NCI-H187 treated with DMSO at 0.1 percent for 48 hours (cell line): ENCODE measurements around the gene USP10.

Experiments used
- DNase-seq: peaks from one replicate; lab custom pipeline; 2025; lab: John Stamatoyannopoulos, UW

USP10 gene, protein sequence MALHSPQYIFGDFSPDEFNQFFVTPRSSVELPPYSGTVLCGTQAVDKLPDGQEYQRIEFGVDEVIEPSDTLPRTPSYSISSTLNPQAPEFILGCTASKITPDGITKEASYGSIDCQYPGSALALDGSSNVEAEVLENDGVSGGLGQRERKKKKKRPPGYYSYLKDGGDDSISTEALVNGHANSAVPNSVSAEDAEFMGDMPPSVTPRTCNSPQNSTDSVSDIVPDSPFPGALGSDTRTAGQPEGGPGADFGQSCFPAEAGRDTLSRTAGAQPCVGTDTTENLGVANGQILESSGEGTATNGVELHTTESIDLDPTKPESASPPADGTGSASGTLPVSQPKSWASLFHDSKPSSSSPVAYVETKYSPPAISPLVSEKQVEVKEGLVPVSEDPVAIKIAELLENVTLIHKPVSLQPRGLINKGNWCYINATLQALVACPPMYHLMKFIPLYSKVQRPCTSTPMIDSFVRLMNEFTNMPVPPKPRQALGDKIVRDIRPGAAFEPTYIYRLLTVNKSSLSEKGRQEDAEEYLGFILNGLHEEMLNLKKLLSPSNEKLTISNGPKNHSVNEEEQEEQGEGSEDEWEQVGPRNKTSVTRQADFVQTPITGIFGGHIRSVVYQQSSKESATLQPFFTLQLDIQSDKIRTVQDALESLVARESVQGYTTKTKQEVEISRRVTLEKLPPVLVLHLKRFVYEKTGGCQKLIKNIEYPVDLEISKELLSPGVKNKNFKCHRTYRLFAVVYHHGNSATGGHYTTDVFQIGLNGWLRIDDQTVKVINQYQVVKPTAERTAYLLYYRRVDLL

GRCh38 chr16:84699712-84700445 lies at the start of gene USP10:
Gene USP10, plus strand, starts transcription at chr16:84700000. Its CDS starts 91 bp downstream, at chr16:84700091.
- no peak for DNase-seq

- DNase-seq: no peak
Observed at GRCh38 chr16:84650062-84650991, 49.5 kb upstream of the USP10 start.

- no peak for DNase-seq
Observed at GRCh38 chr16:84652566-84652965, 47.2 kb upstream of the USP10 start.

GRCh38 chr16:84654238-84654637 lies 45.6 kb upstream of the USP10 start:
- no peak for DNase-seq

DNA sequence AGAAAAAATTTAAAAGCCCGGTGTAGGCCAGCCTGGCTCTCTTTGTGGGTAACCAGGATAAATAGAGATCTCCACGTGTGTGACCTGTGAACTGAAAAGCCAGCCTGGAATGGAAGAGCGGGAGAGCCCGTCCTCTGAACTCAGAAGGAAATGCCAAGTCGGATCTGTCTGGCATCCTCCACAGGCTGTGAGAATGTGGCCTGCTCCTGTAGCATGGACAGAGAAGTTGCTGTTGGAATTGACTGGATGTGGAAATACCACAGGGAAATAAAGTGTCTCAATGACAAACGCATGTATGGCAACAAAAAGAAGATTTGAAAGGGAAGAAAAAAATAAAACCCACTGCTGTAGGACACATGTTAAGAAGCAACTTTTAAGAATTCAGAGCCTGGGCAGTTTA lies 44.8 kb upstream of the USP10 start:
- no peak for DNase-seq

DNA sequence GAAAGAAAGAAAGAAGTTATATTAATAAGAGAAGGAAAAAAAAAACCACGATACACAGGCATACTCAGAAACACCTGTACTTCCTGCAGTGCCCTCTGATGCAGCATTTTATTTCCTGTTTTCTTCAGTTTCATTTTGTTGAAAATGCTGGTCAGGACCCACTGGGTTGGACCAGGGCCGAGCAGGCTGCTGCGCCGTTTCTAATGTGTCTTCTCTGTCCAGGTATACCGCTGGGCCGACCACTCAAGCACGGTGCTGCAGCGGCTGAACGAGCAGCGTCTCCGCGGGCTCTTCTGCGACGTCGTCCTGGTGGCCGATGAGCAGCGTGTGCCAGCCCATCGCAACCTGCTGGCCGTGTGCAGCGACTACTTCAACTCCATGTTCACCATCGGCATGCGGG lies 43.2 kb upstream of the USP10 start:
- no peak for DNase-seq

- no peak for DNase-seq
Observed at GRCh38 chr16:84657229-84657837, 42.5 kb upstream of the USP10 start.

DNA sequence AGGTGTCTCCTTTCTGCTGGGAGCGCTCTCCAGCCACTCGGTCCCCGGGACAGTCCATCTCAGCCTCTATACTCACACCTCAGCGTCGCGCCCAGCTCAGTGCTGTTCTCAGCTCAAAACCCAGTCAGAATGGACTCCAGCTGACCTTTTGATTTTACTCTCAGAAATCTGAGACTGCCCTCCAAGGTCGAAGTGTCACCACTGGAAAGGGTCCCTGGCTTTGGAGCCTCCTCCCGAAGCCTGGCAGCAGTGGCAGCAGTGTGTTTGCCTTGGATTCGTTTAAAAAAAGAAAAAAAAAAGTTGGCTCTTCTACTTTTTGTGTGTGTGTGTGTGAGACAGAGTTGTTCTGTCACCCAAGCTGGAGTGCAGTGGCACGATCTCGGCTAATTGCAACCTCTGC lies 41.1 kb upstream of the USP10 start:
- no peak for DNase-seq

GRCh38 chr16:84659656-84660300 lies 40.0 kb upstream of the USP10 start:
- DNase-seq: no peak

DNA sequence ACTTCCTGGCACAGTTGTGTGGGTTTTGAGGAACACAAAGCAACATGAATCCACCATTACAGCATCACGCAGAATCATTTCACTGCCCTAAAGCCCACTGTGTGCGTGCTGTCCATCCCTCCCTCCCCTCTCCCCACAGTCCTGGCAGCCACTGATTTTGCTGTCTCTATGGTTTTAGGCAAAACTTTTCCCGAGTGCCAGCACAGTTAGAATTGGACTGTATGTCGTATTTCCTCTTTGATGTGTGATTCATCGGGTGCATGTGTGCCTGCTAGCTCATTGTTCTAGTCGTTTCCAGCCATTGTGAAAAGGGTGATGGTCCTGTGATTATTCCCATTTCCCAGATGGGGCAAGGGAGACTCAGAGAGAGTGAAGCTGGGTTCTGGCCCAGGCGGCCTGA lies 38.8 kb upstream of the USP10 start:
- DNase-seq: no peak

DNA sequence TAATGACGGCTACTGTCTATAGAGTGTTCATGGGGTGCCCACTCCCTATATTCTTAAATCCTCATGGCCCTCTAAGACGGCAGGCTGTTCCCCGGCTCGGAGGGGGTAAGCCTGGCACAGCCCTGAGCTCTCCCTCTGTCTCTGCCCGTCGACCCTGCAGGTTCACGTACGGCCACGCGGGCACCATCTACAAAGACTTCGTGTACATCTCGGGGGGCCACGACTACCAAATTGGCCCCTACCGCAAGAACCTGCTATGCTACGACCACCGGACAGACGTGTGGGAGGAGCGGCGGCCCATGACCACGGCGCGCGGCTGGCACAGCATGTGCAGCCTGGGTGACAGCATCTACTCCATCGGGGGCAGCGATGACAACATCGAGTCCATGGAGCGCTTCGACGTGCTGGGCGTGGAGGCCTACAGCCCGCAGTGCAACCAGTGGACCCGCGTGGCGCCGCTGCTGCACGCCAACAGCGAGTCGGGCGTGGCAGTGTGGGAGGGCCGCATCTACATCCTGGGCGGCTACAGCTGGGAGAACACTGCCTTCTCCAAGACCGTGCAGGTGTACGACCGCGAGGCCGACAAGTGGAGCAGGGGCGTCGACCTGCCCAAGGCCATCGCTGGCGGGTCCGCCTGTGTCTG lies 38.3 kb upstream of the USP10 start:
- no peak for DNase-seq

- DNase-seq: no peak
Observed at GRCh38 chr16:84662471-84662870, 37.3 kb upstream of the USP10 start.

DNA sequence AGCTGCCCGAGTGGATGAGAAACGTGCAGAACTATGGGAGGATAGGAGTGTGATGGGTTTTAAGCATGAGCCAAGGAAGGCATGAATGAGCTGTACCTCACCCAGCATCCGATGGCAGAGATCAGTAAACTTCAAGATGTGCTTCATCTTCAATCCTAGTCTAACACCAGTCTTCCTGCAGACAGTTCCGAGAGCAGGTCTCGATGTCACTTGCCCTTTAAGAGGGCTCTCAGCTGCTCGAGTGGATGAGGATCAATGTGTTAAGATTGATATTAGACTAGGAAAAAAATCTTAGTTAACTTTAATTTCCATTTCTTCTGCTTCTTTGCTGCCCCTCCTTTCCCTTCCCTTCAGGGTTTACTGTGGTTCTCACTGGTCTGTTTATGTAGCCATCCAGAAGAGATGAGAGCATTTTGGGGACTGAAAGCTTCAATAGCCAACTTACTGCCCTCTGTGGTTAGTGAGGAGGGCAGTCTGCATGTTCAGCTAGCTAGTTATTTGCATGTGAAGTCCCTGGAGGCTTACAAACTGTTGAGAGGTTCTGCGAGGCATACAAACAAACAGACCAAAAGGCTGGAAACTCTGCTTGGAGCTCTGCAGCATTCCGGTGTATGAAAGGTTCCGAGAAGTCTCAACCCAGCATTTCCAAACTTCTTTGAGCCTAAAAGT lies 36.2 kb upstream of the USP10 start:
- no peak for DNase-seq

DNA sequence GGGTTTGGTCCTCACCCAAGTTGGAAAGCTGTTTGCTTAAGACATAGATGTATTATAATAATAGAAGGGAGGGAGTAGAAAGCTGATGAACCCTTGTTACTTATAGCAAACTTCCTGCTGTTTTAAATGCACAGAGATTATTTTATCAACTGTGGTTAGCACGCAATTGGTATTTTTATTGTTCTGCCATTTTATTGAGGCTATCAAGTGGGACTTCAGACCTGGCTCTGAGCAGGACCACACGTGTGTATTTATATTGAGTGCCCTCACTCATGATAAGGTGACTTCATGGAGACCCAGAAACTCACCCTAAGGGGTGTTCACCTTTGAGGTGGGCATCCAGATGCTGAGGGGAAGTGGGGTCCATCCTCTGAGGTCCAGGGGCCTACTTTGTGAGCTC lies 34.4 kb upstream of the USP10 start:
- DNase-seq: no peak

GRCh38 chr16:84665843-84666242 lies 34.0 kb upstream of the USP10 start:
- DNase-seq: no peak

DNA sequence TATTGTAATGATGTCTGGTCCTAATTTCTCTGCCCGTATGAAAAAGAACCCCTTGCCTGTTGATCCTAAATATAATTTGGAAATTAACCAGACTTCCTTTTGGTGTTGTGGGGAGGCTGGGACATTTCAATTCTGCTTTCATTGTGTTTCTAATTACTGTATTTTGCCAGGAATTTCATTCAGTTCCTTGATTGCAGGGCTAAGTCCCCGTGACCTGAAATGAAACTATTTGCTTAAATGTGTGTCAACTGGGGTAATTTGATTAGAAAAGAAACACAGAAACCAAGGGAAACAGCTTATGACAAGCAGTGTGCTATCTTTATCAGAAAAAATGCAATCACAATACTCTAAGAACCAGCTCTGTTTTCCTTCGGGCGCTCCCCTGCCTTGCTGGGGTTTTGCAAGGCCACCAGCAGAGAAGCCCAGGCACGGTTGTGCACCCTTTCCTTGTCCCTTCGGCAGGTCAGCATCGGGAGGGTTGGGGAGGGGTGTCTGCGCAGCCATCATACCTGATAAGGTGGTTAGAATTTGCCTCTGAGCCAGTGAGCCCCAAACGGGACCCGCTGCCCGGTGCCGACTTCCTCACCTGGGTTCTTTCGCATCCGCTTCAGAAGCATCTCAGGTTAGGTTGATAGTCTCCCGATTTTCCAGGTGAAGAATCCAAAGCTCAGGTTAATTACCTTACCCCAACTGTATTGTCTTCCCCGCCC lies 32.0 kb upstream of the USP10 start:
- no peak for DNase-seq

DNA sequence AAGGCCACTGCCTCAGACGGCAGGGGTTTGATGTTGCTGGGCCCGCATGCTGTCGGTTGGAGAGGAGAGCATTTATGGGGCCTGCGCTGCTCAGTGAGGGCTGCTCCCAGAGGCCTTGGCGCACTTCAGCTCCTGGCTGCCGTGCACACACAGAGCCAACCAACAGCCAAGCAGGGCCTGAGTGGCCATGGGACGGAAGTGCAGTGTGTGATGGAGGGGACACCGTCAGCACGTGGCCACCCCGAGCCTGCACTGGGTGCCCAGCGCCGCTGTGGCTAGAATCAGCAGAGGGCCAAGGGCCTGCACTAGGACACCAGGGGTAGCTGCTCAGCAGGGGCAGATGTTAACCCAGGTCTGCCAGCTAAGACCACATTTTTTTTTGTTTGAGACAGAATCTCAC lies 29.7 kb upstream of the USP10 start:
- no peak for DNase-seq

GRCh38 chr16:84672276-84673202 lies 27.3 kb upstream of the USP10 start:
- no peak for DNase-seq
